H1 (cell line): ENCODE data around the gene GH1. TPM values are rescaled to one million over a fixed set of nuclear protein-coding genes. Genes with fewer than 3 reads are reported as not detected.
"Not testable (repeated sequence)": the region's sequence is repeated elsewhere in the genome, so short reads cannot be mapped to it uniquely, and the experiment has no call there.

Experiments
- CTCF ChIA-PET: fragments of 300-600 bp; sonication (Branson Sonifier 250); formaldehyde crosslinking; loops from one replicate; lab custom pipeline; 2021; ENCODE audit not compliant: partially characterized antibody; lab: Charles Lee
- POLR2A ChIA-PET: fragments of 300-600 bp; sonication (Branson Sonifier 250); formaldehyde crosslinking; loops from one replicate; lab custom pipeline; 2021; ENCODE audit warnings: inconsistent platforms; ENCODE audit not compliant: partially characterized antibody; lab: Charles Lee
- DNase-seq, 2 experiments: peaks; one replicate each; pipeline versions ENCODE4 v3.0.0 to v3.0.0-alpha.2; 2010 to 2022; ENCODE audit warnings: low spot score in 2 of 2, low read depth in 1 of 2, mixed read lengths in 1 of 2
- FAIRE-seq: peaks from 2 replicates; lab custom pipeline; 2011; peaks lifted over from hg19 to GRCh38; lab: Jason Lieb, UNC
- H2AFZ ChIP-seq: 2 replicates; pipeline ENCODE4 v1.8.1; 2012; ENCODE audit warnings: low read length, inconsistent platforms
- H2AK5ac ChIP-seq: 2 replicates; pipeline ENCODE4 v1.6.1; 2013; ENCODE audit warnings: low read depth, low read length
- H2BK120ac ChIP-seq: replicated peaks from 2 replicates; pipeline ENCODE3; 2013; ENCODE audit warnings: low read depth, low read length, inconsistent platforms
- H2BK12ac ChIP-seq: 2 replicates; pipeline ENCODE4 v1.6.1; 2013; ENCODE audit warnings: low read depth, low read length
- H2BK15ac ChIP-seq: 2 replicates; pipeline ENCODE4 v1.6.1; 2013; ENCODE audit warnings: low read length
- H2BK20ac ChIP-seq: 2 replicates; pipeline ENCODE4 v1.6.1; 2013; ENCODE audit warnings: low read length
- H2BK5ac ChIP-seq: 2 replicates; pipeline ENCODE4 v1.6.1; 2013; ENCODE audit warnings: low read depth, low read length
- H3K14ac ChIP-seq: 2 replicates; pipeline ENCODE4 v1.6.1; 2013; ENCODE audit warnings: inconsistent platforms; ENCODE audit not compliant: insufficient read length
- H3K18ac ChIP-seq: 2 replicates; pipeline ENCODE4 v1.6.1; 2013; ENCODE audit warnings: low read length; ENCODE audit errors: extremely low read depth
- H3K23ac ChIP-seq: 2 replicates; pipeline ENCODE4 v1.6.1; 2013; ENCODE audit warnings: inconsistent platforms; ENCODE audit not compliant: insufficient read length
- H3K23me2 ChIP-seq: 2 replicates; pipeline ENCODE4 v1.6.1; 2013; ENCODE audit warnings: low read depth, low read length
- H3K27ac ChIP-seq: 2 replicates; pipeline ENCODE4 v1.6.1; 2011; ENCODE audit warnings: low read depth, low read length, inconsistent platforms
- H3K27me3 ChIP-seq, 4 experiments: replicated peaks in 1 of 4; 1 replicate in 1 of 4; 2 replicates in 3 of 4; pipeline versions ENCODE4 v1.6.1 to v1.8.1; 2011 to 2013; ENCODE audit warnings: low read length in 3 of 4, mild to moderate bottlenecking in 3 of 4, inconsistent platforms in 2 of 4, mixed read lengths in 2 of 4, moderate library complexity in 1 of 4; ENCODE audit not compliant: control insufficient read depth in 3 of 4, insufficient read depth in 3 of 4; ENCODE audit errors: extremely low read depth in 1 of 4
- H3K36me3 ChIP-seq, 4 experiments: 2 replicates each; pipeline versions ENCODE4 v1.6.1 to v1.8.1; 2011 to 2013; ENCODE audit warnings: mild to moderate bottlenecking in 4 of 4, low read length in 3 of 4, moderate library complexity in 2 of 4, control low read depth in 1 of 4, inconsistent platforms in 1 of 4; ENCODE audit not compliant: insufficient read depth in 4 of 4, control insufficient read depth in 2 of 4
- H3K4ac ChIP-seq: replicated peaks from 2 replicates; pipeline ENCODE3; 2013; ENCODE audit warnings: low read length, low read depth, mixed read lengths, inconsistent platforms; ENCODE audit not compliant: insufficient read length
- H3K4me1 ChIP-seq, 4 experiments: replicated peaks in 1 of 4; 1 replicate in 1 of 4; 2 replicates in 3 of 4; pipeline versions ENCODE4 v1.6.1 to v1.8.1; 2011 to 2013; ENCODE audit warnings: low read length in 3 of 4, inconsistent platforms in 2 of 4, mixed read lengths in 1 of 4; ENCODE audit not compliant: insufficient read depth in 4 of 4, control insufficient read depth in 3 of 4
- H3K4me2 ChIP-seq, 2 experiments: 2 replicates each; pipeline versions ENCODE4 v1.6.1 to v1.8.1; 2011 to 2013; ENCODE audit warnings: low read depth in 2 of 2, low read length in 2 of 2, control low read depth in 1 of 2, inconsistent platforms in 1 of 2, mild to moderate bottlenecking in 1 of 2; ENCODE audit not compliant: insufficient read depth in 1 of 2
- H3K4me3 ChIP-seq, 4 experiments: fragments of 200-600, 300-600 bp in 1 of 4; sonication (generic), shearing (Covaris generic), sonication (Bioruptor Twin) in 1 of 4; 2 replicates each; pipeline versions ENCODE4 v1.5.1 to v1.8.1; 2011 to 2016; ENCODE audit warnings: low read length in 4 of 4, low read depth in 3 of 4, control low read depth in 2 of 4, inconsistent platforms in 2 of 4, mild to moderate bottlenecking in 2 of 4, mixed read lengths in 1 of 4, moderate library complexity in 1 of 4; ENCODE audit not compliant: insufficient read depth in 2 of 4; ENCODE audit errors: extremely low read depth in 1 of 4
- H3K56ac ChIP-seq: replicated peaks from 2 replicates; pipeline ENCODE3; 2013; ENCODE audit warnings: low read depth, mild to moderate bottlenecking, mixed read lengths, low read length, inconsistent platforms; ENCODE audit not compliant: insufficient read length
- H3K79me1 ChIP-seq: 2 replicates; pipeline ENCODE4 v1.6.1; 2013; ENCODE audit warnings: low read depth, low read length, control low read depth
- H3K79me2 ChIP-seq, 2 experiments: 2 replicates each; pipeline versions ENCODE4 v1.6.1 to v1.8.1; 2012 to 2013; ENCODE audit warnings: low read length in 2 of 2, mild to moderate bottlenecking in 2 of 2, inconsistent platforms in 1 of 2; ENCODE audit not compliant: insufficient read depth in 2 of 2, control insufficient read depth in 1 of 2
- H3K9ac ChIP-seq, 4 experiments: replicated peaks in 1 of 4; 1 replicate in 1 of 4; 2 replicates in 3 of 4; pipeline versions ENCODE4 v1.6.1 to v1.8.1; 2011 to 2013; ENCODE audit warnings: low read depth in 3 of 4, low read length in 3 of 4, control low read depth in 2 of 4, mild to moderate bottlenecking in 2 of 4, moderate library complexity in 2 of 4, inconsistent platforms in 1 of 4; ENCODE audit errors: extremely low read depth in 1 of 4
- H3K9me3 ChIP-seq, 2 experiments: 2 replicates each; pipeline versions ENCODE4 v1.6.1 to v1.8.1; 2012 to 2013; ENCODE audit warnings: mild to moderate bottlenecking in 2 of 2, moderate library complexity in 2 of 2, control low read depth in 1 of 2, inconsistent platforms in 1 of 2, low read depth in 1 of 2, low read length in 1 of 2, mixed read lengths in 1 of 2; ENCODE audit not compliant: insufficient read depth in 2 of 2
- H4K20me1 ChIP-seq, 2 experiments: replicated peaks in 1 of 2; 2 replicates each; pipeline versions ENCODE3 to v1.8.1; 2011 to 2013; ENCODE audit warnings: inconsistent platforms in 2 of 2, low read length in 2 of 2, mild to moderate bottlenecking in 1 of 2; ENCODE audit not compliant: insufficient read depth in 2 of 2, control insufficient read depth in 1 of 2
- H4K5ac ChIP-seq: 2 replicates; pipeline ENCODE4 v1.6.1; 2013; ENCODE audit warnings: low read length, low read depth, mixed read lengths, inconsistent platforms; ENCODE audit not compliant: insufficient read length
- H4K8ac ChIP-seq: 2 replicates; pipeline ENCODE4 v1.8.0; 2013; ENCODE audit warnings: mild to moderate bottlenecking, moderate library complexity, low read length, inconsistent platforms; ENCODE audit not compliant: insufficient read depth; ENCODE audit errors: extremely low read depth
- H4K91ac ChIP-seq: replicated peaks from 2 replicates; pipeline ENCODE3; 2013; ENCODE audit warnings: low read length, mixed read lengths, inconsistent platforms; ENCODE audit not compliant: insufficient read length
- WGBS, 2 experiments: shearing (Covaris generic) in 1 of 2; methylation state at CpG; one replicate each; pipeline versions ENCODE4 v1.1.6 to v1.1.7; 2013 to 2015; ENCODE audit warnings: low lambda C conversion rate in 2 of 2, mixed read lengths in 2 of 2, inconsistent platforms in 1 of 2, low coverage in 1 of 2, missing lambda C conversion rate in 1 of 2; ENCODE audit not compliant: insufficient replicate concordance in 2 of 2, insufficient coverage in 1 of 2, insufficient read length in 1 of 2; ENCODE audit errors: extremely low coverage in 1 of 2, missing lambda C conversion rate in 1 of 2; 5-methylcytosine and 5-hydroxymethylcytosine counted together
- polyA plus RNA-seq, 7 experiments: library from polyadenylated mRNA; depleted of rRNA in 3 of 7; stranded (reverse) in 5 of 7; unstranded in 2 of 7; fragments of >200 nt in 5 of 7; fragments of 200-250 nt in 2 of 7; gene quantifications; 1 replicate in 5 of 7; 2 replicates in 1 of 7; 4 replicates in 1 of 7; pipeline versions ENCODE4 v1.2.1 to v1.2.3, GENCODE V29; 2011 to 2013; ENCODE audit warnings: missing spikeins in 2 of 7, mixed read lengths in 2 of 7
- total RNA-seq: library from RNA; stranded (reverse); fragmentation: NEBNext Ultra II Directional; extraction: Animal tissue kit (Norgen Biotek cat#: 25700); gene quantifications from 2 replicates; pipeline ENCODE4 v1.2.1, GENCODE V29; 2021

Gene GH1
- total and polyA plus RNA-seq, 2 of the 8 experiments (the other 6 are each of a cell fraction or from before 2014, with no cell fraction given): 0.41 TPM; not detected in 1

DNA sequence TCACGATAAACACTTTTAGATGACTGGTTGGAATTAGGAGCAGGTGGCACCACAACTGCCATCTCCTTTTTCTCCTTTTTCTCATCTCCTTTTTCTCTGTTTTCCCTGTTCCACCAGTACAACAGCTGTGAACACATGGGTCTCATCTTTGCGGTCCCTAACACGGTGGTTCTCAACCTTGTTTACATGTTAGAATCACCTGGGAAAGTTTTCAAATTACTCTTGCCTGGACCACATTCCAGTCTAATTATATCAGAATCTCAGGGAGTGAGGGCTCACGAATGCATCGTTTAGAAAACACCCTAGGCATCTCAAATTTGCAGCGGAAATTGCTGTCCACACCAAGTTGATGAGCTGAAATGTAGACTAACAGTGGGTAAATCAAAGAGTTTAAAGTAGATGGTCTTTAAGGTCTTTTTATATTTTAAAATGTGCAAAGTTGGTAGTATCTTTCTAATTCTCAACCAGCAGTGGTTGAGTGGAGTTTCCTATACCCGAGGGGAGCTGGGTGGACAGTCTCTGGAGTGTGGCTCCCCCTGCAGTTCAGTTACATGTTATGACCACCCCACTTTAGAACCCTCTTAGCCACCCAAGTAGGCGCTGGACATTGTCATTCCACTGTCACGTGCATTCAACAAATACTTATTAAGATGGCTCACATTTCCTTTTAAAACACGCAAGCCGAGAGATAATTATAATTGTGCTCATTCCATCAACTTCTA, 26.2 kb downstream of the GH1 start:
- H2BK15ac ChIP-seq, H4K91ac ChIP-seq, H3K9ac ChIP-seq, H3K56ac ChIP-seq, POLR2A ChIA-PET, DNase-seq, H3K4me3 ChIP-seq, H2AK5ac ChIP-seq, H3K27ac ChIP-seq, FAIRE-seq, H3K36me3 ChIP-seq, H3K79me2 ChIP-seq, H3K18ac ChIP-seq, H2BK120ac ChIP-seq, H3K23me2 ChIP-seq, H3K4ac ChIP-seq, H3K27me3 ChIP-seq, H2AFZ ChIP-seq, H2BK12ac ChIP-seq, H2BK5ac ChIP-seq, H3K23ac ChIP-seq, H2BK20ac ChIP-seq, H4K20me1 ChIP-seq, H4K8ac ChIP-seq, H3K4me2 ChIP-seq, H3K9me3 ChIP-seq, H3K79me1 ChIP-seq, H3K14ac ChIP-seq, H4K5ac ChIP-seq, H3K4me1 ChIP-seq: not testable (repeated sequence)
- CTCF ChIA-PET: interaction anchor here (0.6 to 7.2 kb wide), 7 partner anchors 11 to 705 kb away, joined by 3 to 87 read pairs (median 4); partner anchors contain the start of genes GH1 and GH2
- 89% methylated on average over 10 of the region's 11 CpGs; no CpG with 5 or more reads in 1 of the 2 experiments for WGBS, 2 experiments
